Measurements from ENCODE around the gene IRF6.

GRCh38 chr1:209805875-209806760 lies at the start of gene IRF6:
- no peak for TF ChIP-seq RAD21 (conservative IDR thresholded peaks at IDR 0.05)
- no peak for TF ChIP-seq CTCF (IDR thresholded peaks at IDR 0.05; ENCODE audit: poor library complexity, severe bottlenecking)
- TF ChIP-seq POLR2AphosphoS5 (IDR thresholded peaks at IDR 0.05): no peak
- TF ChIP-seq EZH2 (IDR thresholded peaks at IDR 0.05; ENCODE audit: borderline replicate concordance, insufficient read depth, low read length, poor library complexity, severe bottlenecking): no peak
